Measurements from ENCODE around the gene PCSK9.
"Not testable (repeated sequence)": the region's sequence is repeated elsewhere in the genome, so short reads cannot be mapped to it uniquely, and the experiment has no call there.

Gene PCSK9

GRCh38 chr1:55081188-55081904, 42.0 kb downstream of the PCSK9 start:
- no peak for DNase-seq (ENCODE audit: low spot score)

DNA sequence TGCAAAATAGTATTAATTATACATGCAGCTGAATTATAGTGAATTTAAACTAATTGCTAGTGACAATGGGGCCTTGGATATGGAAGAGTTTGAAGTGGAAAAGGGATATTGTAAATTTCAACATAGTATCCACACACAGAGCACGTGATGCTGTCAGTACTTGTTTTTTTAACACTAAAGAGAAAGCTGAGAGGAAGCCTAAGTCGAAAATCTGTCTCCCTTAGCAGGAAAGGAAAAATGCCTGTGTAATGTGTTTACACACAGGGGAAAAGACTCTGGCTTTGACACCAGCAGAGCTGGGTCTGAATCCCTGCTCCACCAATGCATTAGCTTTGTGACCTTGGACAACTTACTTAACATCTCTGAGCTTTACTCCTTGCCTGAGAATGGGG, 42.6 kb downstream of the PCSK9 start:
- DNase-seq (ENCODE audit: low spot score) = no peak

- no peak for DNase-seq (ENCODE audit: low spot score)
Measured at GRCh38 chr1:55084257-55084656, 44.9 kb downstream of the PCSK9 start.

DNA sequence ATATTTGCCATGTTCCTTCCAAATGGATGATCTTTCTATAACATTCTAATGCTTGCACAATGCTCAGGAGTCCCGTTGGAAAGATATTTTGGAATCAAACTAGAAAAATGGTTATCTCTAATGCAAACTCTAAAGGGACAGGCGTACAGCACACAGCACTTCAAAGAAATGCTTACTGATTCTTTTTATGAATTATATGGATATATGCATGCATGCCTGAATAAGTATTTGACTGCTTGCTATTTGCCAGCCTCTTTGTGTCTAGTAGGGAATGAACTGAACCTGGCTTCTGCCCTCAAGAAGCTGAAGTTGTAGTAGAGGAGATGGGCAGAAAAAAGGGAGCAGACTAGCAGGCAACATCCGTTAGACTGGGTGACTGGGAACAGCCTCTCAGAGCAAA, 48.1 kb downstream of the PCSK9 start:
- no peak for DNase-seq (ENCODE audit: low spot score)

DNA sequence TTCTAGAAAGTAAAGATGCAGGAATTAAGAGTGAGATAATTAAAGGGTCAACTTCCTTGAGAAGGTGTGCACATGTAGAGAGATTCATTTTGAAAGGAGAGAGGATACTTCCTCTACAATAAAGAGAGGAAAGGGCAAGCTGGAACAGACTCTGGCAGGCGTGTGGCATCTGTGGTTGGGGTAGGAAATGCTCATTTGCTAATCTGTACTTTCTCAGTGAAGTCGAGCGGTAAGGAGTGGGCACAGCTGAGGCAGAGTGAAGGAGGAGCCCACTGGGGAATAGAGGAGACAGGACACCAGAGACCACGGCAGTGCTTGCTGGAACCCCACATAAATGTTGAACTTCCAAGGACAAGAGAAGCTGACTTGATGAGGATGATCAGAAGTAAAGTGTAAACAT, 49.1 kb downstream of the PCSK9 start:
- DNase-seq (ENCODE audit: low spot score) = no peak

DNA sequence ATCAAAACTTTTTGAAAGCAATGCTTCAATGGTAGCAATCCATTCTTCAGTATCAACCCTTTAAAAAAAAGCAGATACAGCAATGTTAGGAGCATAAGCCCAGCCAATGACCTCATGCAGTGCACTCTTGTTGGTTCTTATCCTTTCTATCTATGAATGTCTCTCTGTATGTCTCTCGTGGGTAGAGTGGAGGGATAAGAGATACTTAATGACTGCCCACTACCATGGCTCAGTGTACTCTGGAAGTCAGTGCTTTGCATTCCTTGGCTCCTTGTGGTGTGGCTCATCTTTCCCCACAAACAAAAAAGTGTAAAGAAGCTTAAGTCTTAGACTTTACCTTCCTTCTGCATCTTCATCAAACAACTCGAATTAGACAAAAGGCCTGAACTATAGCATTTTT, 50.3 kb downstream of the PCSK9 start:
- no peak for DNase-seq (ENCODE audit: low spot score)

- no peak for DNase-seq (ENCODE audit: low spot score)
Measured at GRCh38 chr1:55092475-55092874, 53.1 kb downstream of the PCSK9 start.

DNA sequence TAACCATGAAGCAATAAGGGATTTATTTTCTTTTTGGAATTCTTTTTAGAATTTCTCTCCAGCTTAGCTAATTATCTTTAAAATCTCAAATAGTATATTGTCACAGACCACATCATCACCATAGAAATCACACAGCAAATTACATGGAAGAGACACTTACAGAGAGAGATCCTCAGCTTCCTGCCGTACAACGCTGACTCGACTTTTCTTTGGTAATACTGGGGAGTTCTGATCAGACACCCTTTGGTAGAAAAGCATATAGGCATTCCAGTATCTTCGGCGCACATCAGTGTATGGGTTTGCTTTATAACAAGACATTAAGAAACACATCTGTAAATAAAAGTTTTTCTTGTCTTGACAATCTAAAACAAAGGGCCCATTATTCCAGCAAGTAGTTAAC, 55.7 kb downstream of the PCSK9 start:
- DNase-seq (ENCODE audit: low spot score) = no peak

DNA sequence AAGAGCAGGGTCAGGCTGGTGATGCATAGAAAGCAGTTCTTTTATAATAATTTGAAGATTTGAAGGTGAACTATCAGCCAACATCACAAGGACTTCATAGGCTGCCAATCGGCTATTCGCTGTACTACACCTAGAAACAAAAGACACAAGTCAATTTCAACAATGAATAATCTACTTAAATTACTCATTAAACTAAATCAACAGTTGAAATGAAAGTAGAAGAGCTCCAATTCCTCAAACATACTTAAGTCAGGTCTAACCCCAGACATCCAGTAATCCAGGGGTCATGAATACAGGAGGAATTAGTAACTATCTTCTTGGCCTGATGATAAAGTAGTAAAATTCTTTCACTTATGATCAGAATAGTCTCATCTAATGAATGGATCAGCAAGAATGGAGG, 64.5 kb downstream of the PCSK9 start:
- DNase-seq (ENCODE audit: low spot score) = no peak

DNA sequence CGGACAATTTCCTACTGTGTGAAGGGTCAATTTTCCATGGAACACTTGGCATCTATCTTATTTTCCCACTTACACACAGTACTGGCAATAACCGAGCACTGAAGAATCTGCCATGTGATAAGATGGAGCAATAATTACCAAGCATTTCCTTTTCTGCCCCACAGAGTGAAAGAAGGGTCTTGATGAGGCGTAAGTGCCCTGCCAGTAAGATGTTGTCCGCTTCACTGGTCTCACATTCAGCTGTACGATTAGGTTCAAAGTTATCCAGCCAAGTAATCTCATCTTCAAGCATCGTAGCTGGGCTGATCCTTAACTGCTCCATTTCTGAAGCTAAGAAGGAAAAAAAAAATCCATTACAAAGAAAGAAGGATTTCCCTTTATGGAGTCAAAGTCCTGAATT, 67.8 kb downstream of the PCSK9 start:
- DNase-seq (ENCODE audit: low spot score) = no peak

GRCh38 chr1:55109005-55109404, 69.7 kb downstream of the PCSK9 start:
- DNase-seq (ENCODE audit: low spot score) = not testable (repeated sequence)
